Karpas-422 (cell line): ENCODE measurements around the gene HOXB3. TPM values are rescaled to one million over a fixed set of nuclear protein-coding genes. Genes with fewer than 3 reads are reported as not detected.
"Not testable (repeated sequence)": the region's sequence is repeated elsewhere in the genome, so short reads cannot be mapped to it uniquely, and the experiment has no call there.

ENCODE experiments used
- DNase-seq: peaks from one replicate; pipeline ENCODE4 v3.0.0-alpha.2; 2015
- H2AFZ ChIP-seq: fragments of 200-600 bp; sonication (generic); 2 replicates; pipeline ENCODE4 v1.6.1; 2014; ENCODE audit warnings: antibody characterized with exemption, low read length, mixed read lengths
- H3K27ac ChIP-seq: fragments of 200-600 bp; sonication (generic); 2 replicates; pipeline ENCODE4 v1.5.1; 2014; ENCODE audit warnings: mild to moderate bottlenecking, low read length, moderate library complexity
- H3K27me3 ChIP-seq: fragments of 200-600 bp; sonication (generic); 2 replicates; pipeline ENCODE4 v1.6.1; 2014; ENCODE audit warnings: low read length, mixed read lengths
- H3K36me3 ChIP-seq: fragments of 200-600 bp; sonication (generic); 2 replicates; pipeline ENCODE4 v1.6.1; 2014; ENCODE audit warnings: low read length, mixed read lengths; ENCODE audit not compliant: insufficient read depth
- H3K4me1 ChIP-seq: fragments of 200-600 bp; sonication (generic); 2 replicates; pipeline ENCODE4 v1.6.1; 2014; ENCODE audit warnings: mild to moderate bottlenecking, low read length, mixed read lengths
- H3K4me2 ChIP-seq: fragments of 200-600 bp; sonication (generic); 2 replicates; pipeline ENCODE4 v1.6.1; 2014; ENCODE audit warnings: low read length, low read depth, mild to moderate bottlenecking; ENCODE audit not compliant: poor library complexity, severe bottlenecking
- H3K4me3 ChIP-seq: fragments of 200-600 bp; sonication (generic); 2 replicates; pipeline ENCODE4 v1.5.1; 2014; ENCODE audit warnings: mild to moderate bottlenecking, antibody characterized with exemption, low read length, mixed read lengths
- H3K79me2 ChIP-seq: fragments of 200-600 bp; sonication (generic); 2 replicates; pipeline ENCODE4 v1.6.1; 2014; ENCODE audit warnings: mild to moderate bottlenecking, low read length, mixed read lengths
- H3K9ac ChIP-seq: fragments of 200-600 bp; sonication (generic); 2 replicates; pipeline ENCODE4 v1.6.0; 2014; ENCODE audit warnings: low read length
- H3K9me2 ChIP-seq: fragments of 200-600 bp; sonication (generic), shearing (Covaris generic); replicated peaks from 2 replicates; pipeline ENCODE4 v1.6.0; 2014; ENCODE audit warnings: mild to moderate bottlenecking, low read length, moderate library complexity; ENCODE audit not compliant: insufficient read depth
- H3K9me3 ChIP-seq: fragments of 300-700, 200-600 bp; sonication (generic); 2 replicates; pipeline ENCODE4 v1.6.1; 2014; ENCODE audit warnings: low read length, mixed read lengths
- H4K20me1 ChIP-seq: fragments of 200-600 bp; sonication (generic); 2 replicates; pipeline ENCODE4 v1.6.1; 2014; ENCODE audit warnings: mild to moderate bottlenecking, antibody characterized with exemption, low read length, low read depth; ENCODE audit not compliant: insufficient read depth
- total RNA-seq: library from RNA; depleted of rRNA; stranded (reverse); fragments of >200 nt; shearing (Covaris generic); gene quantifications from 2 replicates; pipeline ENCODE4 v1.2.3, GENCODE V29; 2014; ENCODE audit warnings: low replicate concordance

The HOXB3 gene
- total RNA-seq, 1 experiment from 2014 or later, result 0.97 TPM

DNA sequence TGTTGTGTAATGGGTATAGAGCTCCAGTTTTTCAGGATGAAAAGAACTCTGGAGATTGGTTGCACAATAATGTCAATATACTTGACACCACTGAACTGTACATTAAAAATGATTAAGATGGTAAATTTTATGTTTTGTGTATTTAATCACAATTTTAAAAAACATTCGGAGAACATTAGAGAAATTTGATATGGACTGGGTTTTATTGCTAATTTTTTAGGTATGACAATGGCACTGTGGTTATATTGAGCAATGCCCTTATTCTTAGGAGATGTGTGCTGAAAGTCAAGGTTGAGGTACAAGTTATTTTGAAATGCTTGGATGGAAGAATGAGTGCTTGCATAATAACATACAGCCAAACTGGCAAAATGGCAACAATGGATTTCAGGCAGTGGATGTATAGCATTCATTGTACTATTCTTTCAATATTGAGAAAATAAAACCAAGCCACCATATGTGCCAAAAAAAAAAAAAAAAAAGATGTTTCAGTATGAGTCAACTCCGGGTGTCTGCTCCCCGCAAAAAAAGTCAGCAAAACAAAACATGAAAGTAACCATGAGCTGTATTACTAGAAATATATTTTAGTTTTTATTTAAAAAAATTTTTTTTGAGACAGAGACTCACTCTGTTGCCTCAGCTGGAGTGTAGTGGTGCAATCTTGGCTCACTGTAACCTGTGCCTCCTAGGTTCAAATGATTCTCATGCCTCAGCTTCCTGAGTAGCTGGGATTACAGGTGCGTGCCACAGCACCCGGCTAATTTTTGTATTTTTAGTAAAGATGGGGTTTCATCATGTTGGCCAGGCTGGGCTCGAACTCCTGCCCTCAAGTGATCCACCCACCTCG lies 79.1 kb downstream of the HOXB3 start:
- Histone ChIP-seq H3K79me2 (no peaks in the 10 kb centered on the region), H3K36me3 (no peaks in the 10 kb centered on the region), H4K20me1 (no peaks in the 10 kb centered on the region), H3K4me2 (no peak overlapping the region), H3K27me3 (no peaks in the 10 kb centered on the region), H3K4me3 (no peak overlapping the region), H3K9me3 (no peaks in the 10 kb centered on the region), H3K9me2 (no peaks in the 10 kb centered on the region), H3K27ac (no peak overlapping the region), H2AFZ (no peak overlapping the region), H3K9ac (no peak overlapping the region), H3K4me1 (peaks cover 8% of the 10 kb centered on the region)
- DNase-seq, result no peak

DNA sequence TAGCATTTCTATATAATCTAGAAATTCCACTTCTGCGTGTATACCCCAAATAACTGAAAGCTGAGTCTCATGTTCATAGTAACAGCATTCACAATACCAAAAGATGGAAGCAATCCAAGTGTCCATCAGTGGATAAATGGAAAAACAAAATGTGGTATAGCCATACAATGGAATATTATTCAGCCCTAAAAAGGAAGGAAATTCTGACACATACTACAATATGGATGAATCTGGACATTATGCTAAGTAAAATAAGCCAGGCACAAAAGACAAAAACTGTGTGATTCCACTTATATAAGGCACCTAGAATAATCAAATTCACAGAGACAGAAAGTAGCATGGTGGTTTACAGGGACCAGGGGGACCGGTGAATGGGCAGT lies 79.7 kb downstream of the HOXB3 start:
- peaks cover 8% of the 10 kb centered on the region for H3K4me1 ChIP-seq
- no peaks in the 10 kb centered on the region for H3K9me2 ChIP-seq
- no peaks in the 10 kb centered on the region for H3K27me3 ChIP-seq
- no peak overlapping the region for H3K27ac ChIP-seq
- no peaks in the 10 kb centered on the region for H3K36me3 ChIP-seq
- H3K4me3 ChIP-seq, result no peak overlapping the region
- H3K9me3 ChIP-seq, result no peaks in the 10 kb centered on the region
- H2AFZ ChIP-seq, result no peak overlapping the region
- no peak for DNase-seq
- no peak overlapping the region for H3K4me2 ChIP-seq
- no peaks in the 10 kb centered on the region for H4K20me1 ChIP-seq
- H3K79me2 ChIP-seq, result no peaks in the 10 kb centered on the region
- H3K9ac ChIP-seq, result no peak overlapping the region

DNA sequence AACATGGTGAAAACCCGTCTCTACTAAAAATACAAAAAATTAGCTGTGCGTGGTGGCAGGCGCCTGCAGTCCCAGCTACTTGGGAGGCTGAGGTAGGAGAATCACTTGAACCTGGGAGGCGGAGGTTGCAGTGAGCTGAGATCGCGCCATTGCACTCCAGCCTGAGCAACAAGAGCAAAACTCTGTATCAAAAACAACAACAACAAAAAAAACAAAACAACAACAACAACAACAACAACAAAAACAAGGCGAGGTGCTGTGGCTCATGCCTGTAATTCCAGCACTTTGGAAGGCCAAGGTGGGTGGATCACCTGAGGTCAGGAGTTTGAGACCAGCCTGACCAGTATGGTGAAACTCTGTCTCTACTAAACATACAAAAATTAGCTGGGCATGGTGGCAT lies 80.3 kb downstream of the HOXB3 start:
- H3K9me3 ChIP-seq, H3K4me2 ChIP-seq, DNase-seq, H3K9ac ChIP-seq, H3K4me3 ChIP-seq, H3K4me1 ChIP-seq, H3K27me3 ChIP-seq, H3K27ac ChIP-seq, H3K36me3 ChIP-seq, H3K79me2 ChIP-seq, H4K20me1 ChIP-seq, H2AFZ ChIP-seq, H3K9me2 ChIP-seq: not testable (repeated sequence)

DNA sequence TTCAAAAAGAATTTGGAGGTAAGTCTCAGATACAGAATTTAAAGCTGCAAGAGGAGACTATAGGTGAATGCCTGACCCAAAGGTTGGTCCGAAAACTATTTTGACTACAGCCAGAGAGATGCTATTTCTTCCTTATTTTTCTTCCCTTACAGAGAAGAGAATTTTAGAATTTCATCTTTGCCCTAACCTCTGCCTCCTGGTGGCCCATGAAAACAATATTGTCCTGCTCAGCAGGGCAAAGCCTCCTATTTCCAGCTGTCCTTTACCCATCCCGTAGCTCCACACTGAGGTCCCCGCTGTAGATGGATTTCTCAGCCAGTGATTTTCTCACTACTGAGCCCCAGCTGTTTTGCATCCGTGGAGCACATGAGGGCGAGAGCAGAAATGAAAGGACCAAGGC lies 83.8 kb downstream of the HOXB3 start:
- Histone ChIP-seq H3K79me2 (no peaks in the 10 kb centered on the region), H3K4me1 (no peaks in the 10 kb centered on the region), H3K9me2 (no peaks in the 10 kb centered on the region), H3K36me3 (no peaks in the 10 kb centered on the region), H3K27ac (no peak overlapping the region), H4K20me1 (no peaks in the 10 kb centered on the region), H3K9ac (no peak overlapping the region), H2AFZ (no peak overlapping the region), H3K9me3 (no peaks in the 10 kb centered on the region), H3K4me3 (no peak overlapping the region), H3K4me2 (no peak overlapping the region), H3K27me3 (no peaks in the 10 kb centered on the region)
- DNase-seq, result no peak

DNA sequence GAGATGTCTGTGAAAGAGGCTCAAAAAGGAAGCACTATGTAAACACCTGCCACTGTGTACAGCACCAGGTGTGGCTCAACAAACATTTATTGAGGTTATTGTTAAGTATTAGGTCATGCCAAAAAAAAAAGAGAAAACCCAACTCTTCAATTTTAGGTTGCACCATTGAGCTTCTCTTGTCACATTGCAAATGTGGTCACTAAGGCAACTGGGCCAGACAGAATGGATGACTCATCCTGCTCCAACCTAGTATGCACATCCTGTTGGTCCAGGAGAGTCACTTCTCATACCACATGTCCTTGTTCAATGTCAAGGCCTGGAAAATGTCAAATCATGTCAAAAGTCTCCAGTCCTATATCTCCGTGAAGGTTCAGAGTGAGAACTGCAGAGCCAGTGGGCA lies 84.3 kb downstream of the HOXB3 start:
- Histone ChIP-seq H3K4me2 (no peak overlapping the region), H3K9me3 (no peaks in the 10 kb centered on the region), H3K9ac (no peak overlapping the region), H3K79me2 (no peaks in the 10 kb centered on the region), H2AFZ (no peak overlapping the region), H3K27ac (no peak overlapping the region), H3K27me3 (no peaks in the 10 kb centered on the region), H4K20me1 (no peaks in the 10 kb centered on the region), H3K4me1 (no peaks in the 10 kb centered on the region), H3K4me3 (no peak overlapping the region), H3K36me3 (no peaks in the 10 kb centered on the region), H3K9me2 (no peaks in the 10 kb centered on the region)
- no peak for DNase-seq

DNA sequence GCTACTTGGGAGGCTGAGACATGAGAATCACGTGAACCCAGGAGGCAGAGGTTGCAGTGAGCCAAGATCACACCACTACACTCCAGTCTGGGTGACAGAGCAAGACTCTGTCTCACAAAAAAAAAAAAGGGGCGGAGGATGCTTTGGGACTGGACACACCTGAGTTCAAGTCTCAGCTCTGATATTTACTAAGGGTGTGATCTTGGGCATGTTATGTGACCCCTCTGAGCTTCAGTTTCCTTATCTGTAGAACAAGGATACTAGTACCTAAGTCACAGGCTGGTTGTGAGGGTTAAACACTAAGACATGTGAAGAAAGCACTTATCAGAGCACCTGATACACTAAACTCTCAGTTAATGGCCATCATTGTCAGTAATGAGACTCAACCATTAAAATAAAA lies 85.1 kb downstream of the HOXB3 start:
- Histone ChIP-seq H3K27ac (no peak overlapping the region), H3K36me3 (no peaks in the 10 kb centered on the region), H3K4me2 (no peak overlapping the region), H3K79me2 (no peaks in the 10 kb centered on the region), H2AFZ (no peak overlapping the region), H3K4me1 (no peaks in the 10 kb centered on the region), H4K20me1 (no peaks in the 10 kb centered on the region), H3K27me3 (no peaks in the 10 kb centered on the region), H3K9me2 (no peaks in the 10 kb centered on the region), H3K9ac (no peak overlapping the region), H3K9me3 (no peaks in the 10 kb centered on the region), H3K4me3 (no peak overlapping the region)
- DNase-seq, result no peak

DNA sequence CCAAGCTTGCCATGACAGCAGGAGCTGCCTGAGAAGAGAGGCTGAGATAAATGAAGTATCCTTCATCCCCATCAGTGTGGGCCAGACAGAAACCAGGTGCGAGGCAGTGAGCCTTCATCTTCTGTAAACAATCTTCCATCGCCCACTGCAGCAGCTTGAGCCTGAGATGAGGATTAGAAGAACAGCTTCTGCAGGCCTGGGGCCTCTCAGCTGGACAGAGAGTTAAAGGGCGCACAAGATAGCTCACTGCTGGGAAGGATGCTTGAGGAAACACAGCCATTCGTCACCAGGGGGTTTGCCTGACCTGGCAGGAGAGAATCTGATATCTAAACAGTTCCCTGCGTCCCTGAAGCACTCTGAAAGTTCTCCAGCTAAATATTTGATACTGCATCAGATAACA lies 86.3 kb downstream of the HOXB3 start:
- Histone ChIP-seq H3K4me2 (no peak overlapping the region), H3K27ac (no peak overlapping the region), H3K4me1 (no peaks in the 10 kb centered on the region), H3K27me3 (no peaks in the 10 kb centered on the region), H3K79me2 (no peaks in the 10 kb centered on the region), H3K4me3 (no peak overlapping the region), H3K9me3 (no peaks in the 10 kb centered on the region), H3K9me2 (no peaks in the 10 kb centered on the region), H3K36me3 (no peaks in the 10 kb centered on the region), H3K9ac (no peak overlapping the region), H2AFZ (no peak overlapping the region), H4K20me1 (no peaks in the 10 kb centered on the region)
- no peak for DNase-seq

DNA sequence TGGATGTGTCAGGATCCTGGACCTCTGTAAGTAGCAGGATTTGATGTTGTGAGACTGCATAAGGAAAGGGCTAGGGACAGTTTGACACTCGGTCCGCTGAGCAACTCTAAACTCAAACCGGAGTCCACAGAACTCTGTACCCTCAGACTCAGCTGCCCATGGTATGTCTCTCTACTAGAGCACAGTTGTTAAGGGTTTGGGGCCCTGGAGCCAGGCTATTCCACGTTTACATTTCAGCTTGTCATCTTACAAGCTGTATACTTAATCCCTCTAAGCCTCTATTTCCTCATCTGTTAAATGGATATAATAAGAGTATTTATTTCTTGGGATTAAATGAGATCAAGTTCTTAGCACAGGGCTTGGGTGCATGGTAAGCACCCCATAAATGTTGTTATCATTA lies 87.1 kb downstream of the HOXB3 start:
- Histone ChIP-seq H3K9me2 (no peaks in the 10 kb centered on the region), H3K36me3 (no peaks in the 10 kb centered on the region), H3K9ac (no peak overlapping the region), H3K4me1 (no peaks in the 10 kb centered on the region), H3K79me2 (no peaks in the 10 kb centered on the region), H4K20me1 (no peaks in the 10 kb centered on the region), H3K4me2 (no peak overlapping the region), H3K27ac (no peak overlapping the region), H3K27me3 (no peaks in the 10 kb centered on the region), H3K4me3 (no peak overlapping the region), H2AFZ (no peak overlapping the region), H3K9me3 (no peaks in the 10 kb centered on the region)
- no peak for DNase-seq
